Measurements from ENCODE around the gene TMEM132D.
"Not testable (repeated sequence)": the region's sequence is repeated elsewhere in the genome, so short reads cannot be mapped to it uniquely, and the experiment has no call there.

The TMEM132D gene

GRCh38 chr12:129049917-129050316, 853.9 kb downstream of the TMEM132D start:
- DNase-seq (ENCODE audit: low read depth), result no peak
- no peak overlapping the region for H3K4me3 ChIP-seq (ENCODE audit: control insufficient read depth, low read depth, low read length)
- no peak for TF ChIP-seq CTCF (conservative IDR thresholded peaks at IDR 0.05; ENCODE audit: control insufficient read depth, insufficient read depth, low read depth, low read length)

- DNase-seq (ENCODE audit: low read depth); H3K4me3 ChIP-seq (ENCODE audit: control insufficient read depth, low read depth, low read length): not testable (repeated sequence)
Observed at GRCh38 chr12:129043334-129043733, 860.5 kb downstream of the TMEM132D start.

- no peak for TF ChIP-seq CTCF (conservative IDR thresholded peaks at IDR 0.05; ENCODE audit: control insufficient read depth, insufficient read depth, low read depth, low read length)
- no peak overlapping the region for H3K4me3 ChIP-seq (ENCODE audit: control insufficient read depth, low read depth, low read length)
- DNase-seq (ENCODE audit: low read depth), result no peak
Observed at GRCh38 chr12:129036135-129036534, 867.7 kb downstream of the TMEM132D start.

GRCh38 chr12:129034558-129035289, 869.1 kb downstream of the TMEM132D start:
- DNase-seq (ENCODE audit: low read depth), result no peak
- no peak overlapping the region for H3K4me3 ChIP-seq (ENCODE audit: control insufficient read depth, low read depth, low read length)
- TF ChIP-seq CTCF (conservative IDR thresholded peaks at IDR 0.05; ENCODE audit: control insufficient read depth, insufficient read depth, low read depth, low read length), result no peak

GRCh38 chr12:129028844-129029243, 875.0 kb downstream of the TMEM132D start:
- no peak for DNase-seq (ENCODE audit: low read depth)
- no peak for TF ChIP-seq CTCF (conservative IDR thresholded peaks at IDR 0.05; ENCODE audit: control insufficient read depth, insufficient read depth, low read depth, low read length)
- no peak overlapping the region for H3K4me3 ChIP-seq (ENCODE audit: control insufficient read depth, low read depth, low read length)

GRCh38 chr12:129025055-129025454, 878.8 kb downstream of the TMEM132D start:
- DNase-seq (ENCODE audit: low read depth), result no peak
- no peak overlapping the region for H3K4me3 ChIP-seq (ENCODE audit: control insufficient read depth, low read depth, low read length)
- no peak for TF ChIP-seq CTCF (conservative IDR thresholded peaks at IDR 0.05; ENCODE audit: control insufficient read depth, insufficient read depth, low read depth, low read length)

Data from fibroblast of mammary gland (primary cell).